Cardiac septum (tissue), 1 donor: Measurements from ENCODE around the gene HUWE1. TPM values are rescaled to one million over a fixed set of nuclear protein-coding genes. Genes with fewer than 3 reads are reported as not detected.

Experiments used
- DNase-seq: peaks from one replicate; pipeline ENCODE4 v3.0.0-alpha.2; 2020; ENCODE audit warnings: low spot score
- intact Hi-C: fragments of 100-400 bp; cut with DNase I; formaldehyde crosslinking; loops from one replicate; pipeline ENCODE4 v1.14.0; 2022
- total RNA-seq: library from RNA; stranded (reverse); fragmentation: NEBNext Ultra II Directional; extraction: Animal tissue kit (Norgen Biotek cat#: 25700); gene quantifications from one replicate; pipeline ENCODE4 v1.2.1, GENCODE V29; 2021
- donor health status: DM: no; HTN: no; CAD: no.

HUWE1 gene
- total RNA-seq, 1 donor from 2014 or later, result 177 TPM

GRCh38 chrX:53637479-53637878 lies 49.0 kb downstream of the HUWE1 start:
- DNase-seq, result no peak
- intact Hi-C loops, result no loop called here

- DNase-seq, result no peak
- intact Hi-C loops, result no loop called here
Observed at GRCh38 chrX:53631156-53631555, 55.4 kb downstream of the HUWE1 start.

GRCh38 chrX:53630261-53630660 lies 56.3 kb downstream of the HUWE1 start:
- DNase-seq, result no peak
- intact Hi-C loops, result no loop called here

GRCh38 chrX:53622431-53622830 lies 64.1 kb downstream of the HUWE1 start:
- intact Hi-C loops, result no loop called here
- no peak for DNase-seq

DNA sequence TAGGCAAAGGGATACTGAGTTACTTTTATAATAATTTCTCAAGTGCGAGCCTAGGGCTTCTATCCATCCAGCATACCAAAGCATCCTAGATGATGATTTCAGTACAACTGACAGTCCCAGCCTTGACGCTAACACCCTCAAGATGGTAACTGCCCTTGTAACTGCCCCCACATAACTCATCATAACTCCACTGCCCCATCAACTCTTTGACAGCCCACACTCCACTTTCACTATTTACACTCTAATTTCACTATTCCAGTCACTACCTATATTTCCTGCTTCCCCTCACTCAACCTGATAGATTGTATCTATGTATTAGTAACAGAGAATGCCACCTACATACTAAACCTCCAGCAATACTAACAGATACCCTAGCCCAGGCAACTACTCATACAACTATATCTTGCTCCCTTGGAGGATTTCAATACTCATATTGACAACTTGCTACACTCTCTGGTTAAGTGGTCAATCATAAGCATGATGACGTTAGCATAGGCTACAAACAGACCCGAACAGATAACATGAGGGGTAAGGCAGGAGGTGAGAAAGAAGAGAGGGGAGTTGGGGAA lies 65.0 kb downstream of the HUWE1 start:
- no peak for DNase-seq
- intact Hi-C loops, result no loop called here

DNA sequence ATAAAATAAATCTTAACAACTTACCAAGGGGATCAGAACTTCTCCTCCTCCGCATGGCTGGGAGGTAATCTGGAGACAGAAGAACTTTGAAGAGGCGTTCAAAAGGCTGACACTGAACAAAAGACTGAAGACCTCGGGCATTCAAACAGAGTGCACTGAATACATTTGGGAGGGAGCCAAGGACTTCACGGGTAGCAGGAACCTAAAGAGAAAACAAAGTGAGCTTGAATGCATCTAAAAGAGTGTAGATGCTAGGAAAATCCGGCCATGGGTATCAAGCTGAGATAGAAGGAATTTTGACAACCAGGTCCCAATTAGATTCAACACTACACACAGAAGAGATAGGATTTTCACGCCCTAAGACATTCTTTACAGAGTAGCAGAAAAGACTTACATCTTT lies 69.6 kb downstream of the HUWE1 start:
- DNase-seq, result no peak
- intact Hi-C loops, result no loop called here

GRCh38 chrX:53606456-53606855 lies 80.1 kb downstream of the HUWE1 start:
- DNase-seq, result no peak

GRCh38 chrX:53605004-53605403 lies 81.5 kb downstream of the HUWE1 start:
- intact Hi-C loops, result no loop called here
- DNase-seq, result no peak

More at GRCh38 chrX:53606456-53606855, 80.1 kb downstream of the HUWE1 start:
- intact Hi-C loops, result no loop called here

- intact Hi-C loops, result no loop called here
- no peak for DNase-seq
Observed at GRCh38 chrX:53599781-53600396, 86.6 kb downstream of the HUWE1 start.

- intact Hi-C loops, result no loop called here
- no peak for DNase-seq
Observed at GRCh38 chrX:53598169-53598568, 88.3 kb downstream of the HUWE1 start.

DNA sequence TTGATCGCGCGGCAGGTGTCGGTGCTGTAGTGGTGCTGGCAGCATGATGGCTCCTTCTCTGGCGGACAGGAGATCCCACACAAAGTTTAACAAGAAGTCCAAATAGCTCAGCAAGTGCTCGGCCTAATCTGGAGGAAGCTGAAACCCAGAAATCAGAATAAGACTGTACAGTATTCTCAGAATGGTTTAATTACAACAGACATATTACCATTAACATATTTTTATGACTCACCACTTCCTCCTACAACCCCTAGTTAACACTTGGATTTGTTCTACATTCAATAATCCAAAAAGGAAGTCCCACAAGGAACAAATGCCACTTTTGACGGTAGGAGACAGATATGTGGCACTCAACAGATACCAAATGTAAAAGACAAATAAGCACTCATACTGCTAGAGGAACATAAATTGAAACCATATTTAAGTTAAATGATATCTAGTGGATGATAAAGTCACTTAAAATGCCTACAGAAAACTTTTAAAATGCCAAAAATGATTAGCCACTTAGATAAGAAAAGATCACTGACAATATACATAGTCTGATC lies 91.2 kb downstream of the HUWE1 start:
- intact Hi-C loops, result no loop called here
- no peak for DNase-seq

DNA sequence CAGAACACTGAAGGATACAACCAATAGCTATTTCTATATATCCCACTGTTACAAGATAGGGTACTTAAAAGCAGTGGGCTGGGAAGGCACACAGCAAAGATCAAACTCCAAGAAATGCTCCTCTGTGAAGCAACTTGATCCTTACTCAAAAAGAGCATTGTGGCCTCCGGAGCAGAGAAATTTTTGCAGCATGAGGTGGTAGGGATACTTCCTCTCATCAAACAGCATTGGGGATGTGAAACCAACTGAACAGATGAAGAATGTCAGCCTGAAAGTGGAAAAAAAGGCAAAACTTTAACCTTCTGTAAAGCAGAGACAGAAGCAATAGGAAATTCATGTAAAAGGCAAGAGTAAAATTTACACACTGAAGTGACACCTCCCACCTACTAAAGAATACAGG lies 92.2 kb downstream of the HUWE1 start:
- intact Hi-C loops, result no loop called here
- no peak for DNase-seq

DNA sequence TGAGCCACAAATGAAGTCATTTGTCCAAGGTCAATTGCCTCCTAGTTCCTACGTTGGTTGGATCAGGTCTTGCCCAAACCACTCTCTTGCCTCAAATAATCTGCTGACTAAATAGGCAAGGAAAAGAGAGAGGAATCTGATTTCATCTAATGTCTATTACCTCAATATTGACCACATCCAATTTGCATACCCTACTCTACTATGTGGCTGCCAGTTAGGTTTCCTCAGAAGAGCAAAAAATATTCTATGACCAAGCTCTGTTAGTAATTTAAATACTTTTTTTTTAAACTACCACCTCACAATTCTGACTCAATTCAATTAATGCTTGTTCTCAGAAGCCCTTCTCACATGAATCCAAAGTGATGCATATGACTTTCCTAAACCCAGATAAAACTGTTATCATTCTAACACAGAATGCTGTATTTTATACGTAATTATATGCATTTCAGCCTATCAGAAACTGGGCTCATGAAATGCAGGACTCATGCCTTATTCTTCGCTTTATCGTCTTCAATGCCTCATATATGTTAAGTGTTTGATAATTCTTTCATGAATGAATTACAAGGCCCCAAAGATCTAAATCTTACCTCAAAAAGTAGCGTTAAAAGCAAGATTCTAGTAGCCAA lies 98.6 kb downstream of the HUWE1 start:
- intact Hi-C loops, result no loop called here
- DNase-seq, result no peak

DNA sequence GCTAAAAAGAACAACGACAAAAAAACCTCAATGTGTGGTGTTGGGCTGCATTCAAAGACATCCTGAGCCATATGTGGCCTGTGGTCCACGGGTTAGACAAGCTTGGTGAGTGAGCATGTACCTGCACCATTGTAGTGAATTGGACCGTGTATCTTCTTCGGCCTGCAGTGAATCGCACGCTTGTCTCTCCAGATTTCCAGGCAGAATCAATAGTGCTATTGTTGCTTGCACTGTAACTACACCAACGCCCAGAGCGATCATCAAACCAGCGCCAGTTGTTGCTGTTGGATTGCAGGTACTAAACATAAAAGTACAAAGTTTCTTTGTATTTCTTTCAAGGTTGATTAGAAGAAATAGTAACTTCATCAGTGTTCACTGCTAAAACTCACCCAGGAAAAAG lies 101.6 kb downstream of the HUWE1 start:
- DNase-seq, result no peak
- intact Hi-C loops, result no loop called here

GRCh38 chrX:53583571-53583970 lies 102.9 kb downstream of the HUWE1 start:
- no peak for DNase-seq
- intact Hi-C loops, result no loop called here

DNA sequence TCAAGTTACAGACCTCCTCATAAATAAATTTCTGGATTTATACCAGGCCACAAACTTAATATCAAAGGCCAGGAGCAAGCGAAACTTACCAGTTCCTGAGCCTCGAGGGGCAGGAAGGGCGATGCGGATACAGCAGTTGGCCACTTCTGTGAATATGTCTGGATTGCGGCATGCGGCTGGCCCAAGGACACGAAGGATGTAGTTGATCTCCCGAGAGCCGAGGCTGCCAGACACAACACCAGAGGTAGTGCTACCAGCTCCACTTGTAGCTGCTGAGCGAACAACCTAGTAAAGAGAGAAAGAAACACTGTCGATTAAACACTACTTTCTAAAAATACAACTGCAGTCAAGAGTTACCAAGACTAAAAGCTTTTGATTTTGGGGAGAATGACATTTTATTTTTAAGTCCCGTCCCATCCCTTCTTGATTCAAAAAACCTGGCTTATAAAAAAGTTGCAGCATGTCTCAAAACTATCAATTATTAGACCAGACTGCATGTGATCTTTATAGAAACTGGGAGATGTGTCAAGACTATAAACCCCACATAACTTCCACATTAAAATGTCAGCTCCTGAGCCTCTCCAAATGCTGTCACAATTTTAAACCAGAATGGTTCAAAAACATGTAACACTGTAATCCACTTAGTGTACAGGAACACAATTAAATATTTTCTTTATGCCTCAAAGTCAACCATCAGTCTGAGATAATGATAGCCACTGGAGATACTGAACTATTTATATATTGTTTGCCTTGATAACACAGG lies 105.6 kb downstream of the HUWE1 start:
- intact Hi-C loops, result no loop called here
- no peak for DNase-seq

DNA sequence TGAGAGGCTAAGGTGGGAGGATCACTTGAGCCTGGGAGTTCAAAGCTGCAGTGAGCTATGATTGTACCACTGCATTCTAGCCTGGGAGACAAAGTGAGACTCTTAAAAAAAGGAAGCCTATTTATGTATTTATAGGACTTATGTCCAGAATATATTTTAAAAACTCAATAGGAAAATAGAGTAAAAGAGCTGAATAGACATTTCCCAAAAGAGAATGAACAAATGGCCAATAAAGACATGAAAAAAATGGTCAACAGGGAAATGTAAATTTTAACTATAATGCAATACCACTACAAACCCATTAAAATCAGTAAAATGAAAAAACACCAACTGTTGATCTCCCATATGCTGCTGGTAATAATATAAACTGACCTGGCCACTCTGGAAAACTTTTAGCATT lies 115.0 kb downstream of the HUWE1 start:
- intact Hi-C loops, result no loop called here
- DNase-seq, result no peak

- DNase-seq, result no peak
- intact Hi-C loops, result no loop called here
Observed at GRCh38 chrX:53563324-53563723, 123.2 kb downstream of the HUWE1 start.

DNA sequence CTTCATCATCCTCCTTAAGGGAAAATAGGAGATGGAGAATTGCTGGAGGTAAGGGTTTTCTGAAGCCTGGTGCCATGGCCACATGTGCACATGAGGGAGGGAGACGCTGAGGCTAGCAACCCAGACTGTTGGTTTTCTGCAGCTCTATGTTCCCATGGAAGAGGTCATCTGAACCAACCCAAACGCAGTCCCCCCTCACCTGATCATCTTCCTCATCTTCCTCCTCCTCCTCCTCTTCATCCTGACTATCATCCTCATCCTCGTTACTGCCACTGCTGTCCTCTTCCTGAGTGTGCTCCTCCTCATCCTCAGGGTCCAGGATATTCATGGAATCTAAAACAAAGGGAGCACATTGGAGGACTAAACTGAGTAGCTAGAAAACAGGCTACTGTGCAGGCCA lies 124.6 kb downstream of the HUWE1 start:
- intact Hi-C loops, result no loop called here
- DNase-seq, result no peak

DNA sequence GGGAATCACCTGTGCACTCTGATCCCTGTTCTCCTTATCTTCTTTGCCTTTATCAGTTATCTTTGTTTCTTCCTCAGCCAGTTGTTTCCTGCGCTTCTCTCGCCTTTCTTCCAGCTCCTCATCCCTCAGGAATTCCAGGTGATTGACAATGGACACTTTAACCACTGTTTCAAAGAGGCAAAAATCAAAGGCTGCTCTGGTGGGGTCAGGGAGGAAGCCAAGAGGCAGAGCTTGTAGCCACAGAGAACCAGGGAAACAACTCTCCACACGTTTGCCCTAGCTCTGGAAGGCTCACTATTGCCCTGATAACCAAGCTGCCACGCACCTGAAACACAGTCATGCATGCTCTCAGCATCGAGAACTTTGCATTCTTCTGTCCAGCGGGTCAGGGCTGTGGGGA lies 127.9 kb downstream of the HUWE1 start:
- intact Hi-C loops, result no loop called here
- no peak for DNase-seq
